Activated T-cell treated with anti-CD3 and anti-CD28 coated beads for 4 hours (primary cell): Measurements from ENCODE around the gene GPR107.

Experiments
- DNase-seq: peaks from one replicate; pipeline ENCODE4 v3.0.0-alpha.2; 2020

GPR107 gene

GRCh38 chr9:130188860-130189481 lies 135.3 kb downstream of the GPR107 start:
- no peak for DNase-seq
